GM20431 (cell line): ENCODE results near the gene CELA3B.
"Not testable (repeated sequence)": the region's sequence is repeated elsewhere in the genome, so short reads cannot be mapped to it uniquely, and the experiment has no call there.

ENCODE experiments used
- in situ Hi-C: fragments of 300-500 bp; cut with MseI, MboI; formaldehyde crosslinking; loops from one replicate; pipeline ENCODE4 v1.15.0; 2020; ENCODE audit warnings: low sequenced_read_pairs; ENCODE audit not compliant: unreplicated experiment

The CELA3B gene

DNA sequence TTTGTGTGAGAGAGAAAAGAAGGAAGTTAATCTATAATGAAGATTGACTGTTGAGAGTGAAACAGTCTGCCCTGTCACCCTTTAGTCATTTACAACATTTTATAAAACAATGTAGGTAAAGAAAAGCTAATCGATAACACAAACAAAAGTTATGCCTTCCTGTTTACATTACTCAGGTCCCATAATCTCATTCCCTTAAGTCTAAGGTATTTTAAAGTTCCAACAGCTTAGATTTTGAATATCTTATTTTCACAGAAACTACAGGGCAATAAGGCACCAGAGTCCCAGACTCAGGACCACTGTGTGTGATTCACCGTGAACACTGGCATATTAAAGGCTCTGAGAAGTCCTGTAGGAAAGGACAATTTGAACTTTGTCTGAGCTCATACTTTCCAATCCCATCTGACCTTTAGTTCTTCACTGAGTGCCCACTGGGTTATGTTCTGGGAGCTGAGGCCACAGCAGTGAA lies 3.8 kb upstream of the CELA3B start:
- in situ Hi-C loops, result loop anchor here (25.0 kb wide), 1 partner anchor 311 kb away; the partner anchor contains the start of gene RAP1GAP

DNA sequence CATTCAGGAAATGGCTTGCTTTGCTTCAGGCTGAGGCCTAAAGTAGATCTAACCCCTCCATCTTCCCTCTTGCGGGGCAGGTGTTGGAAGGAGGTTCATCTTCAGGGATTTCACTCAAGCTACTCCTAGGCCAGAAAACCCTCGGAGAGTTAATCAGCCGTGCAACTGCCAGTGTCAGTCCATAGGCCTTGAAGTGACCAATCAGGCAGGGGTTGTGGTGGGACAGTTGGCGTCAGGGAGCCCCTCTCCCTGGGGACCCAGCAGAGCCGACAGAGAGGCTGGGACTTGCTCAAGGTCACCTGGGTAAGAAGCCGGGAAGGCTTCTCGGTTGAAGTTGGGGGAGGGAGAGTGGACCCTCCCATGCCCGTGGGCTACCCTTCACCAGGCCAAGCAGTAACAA lies 2.9 kb upstream of the CELA3B start:
- in situ Hi-C loops, result loop anchor here (25.0 kb wide), 1 partner anchor 312 kb away; the partner anchor contains the start of gene RAP1GAP

DNA sequence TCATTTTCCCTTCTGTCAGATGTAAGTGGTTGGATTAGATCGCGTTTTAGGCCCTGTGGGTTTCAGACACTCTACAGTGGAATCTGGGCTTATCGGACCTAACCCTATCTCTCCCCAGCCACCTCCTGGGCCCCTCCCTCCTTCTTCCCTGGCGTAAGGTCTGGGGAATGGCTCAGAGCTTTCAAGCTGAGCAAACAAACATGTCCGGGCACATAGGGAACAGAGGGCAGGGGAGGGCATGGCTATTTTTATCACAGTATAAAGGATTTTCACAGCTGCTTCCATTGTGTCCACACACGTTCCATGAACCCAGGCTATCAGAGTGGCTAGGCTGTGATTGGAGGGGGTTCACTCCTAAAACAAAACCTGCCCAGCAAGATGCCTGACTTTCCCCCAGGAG lies 2.1 kb upstream of the CELA3B start:
- in situ Hi-C loops, result loop anchor here (25.0 kb wide), 1 partner anchor 312 kb away; the partner anchor contains the start of gene RAP1GAP

DNA sequence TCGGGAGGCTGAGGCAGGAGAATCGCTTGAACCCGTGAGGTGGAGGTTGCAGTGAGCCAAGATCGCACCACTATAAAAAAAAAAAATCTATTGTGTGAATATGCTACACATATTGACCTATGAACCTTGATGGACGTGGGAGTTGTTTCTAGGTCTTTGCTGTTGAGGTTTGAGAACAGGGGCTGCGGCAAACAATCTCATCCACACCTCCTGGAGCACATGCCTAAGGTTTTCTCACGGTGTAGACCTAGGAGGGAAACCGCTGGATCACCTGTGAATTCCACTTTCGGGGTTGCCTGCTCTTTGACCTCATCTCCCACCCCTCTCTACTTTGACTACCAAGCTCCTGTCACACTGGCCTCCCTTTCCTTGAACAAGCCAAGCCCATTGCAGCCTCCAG lies 1.5 kb upstream of the CELA3B start:
- in situ Hi-C loops, result not testable (repeated sequence)

DNA sequence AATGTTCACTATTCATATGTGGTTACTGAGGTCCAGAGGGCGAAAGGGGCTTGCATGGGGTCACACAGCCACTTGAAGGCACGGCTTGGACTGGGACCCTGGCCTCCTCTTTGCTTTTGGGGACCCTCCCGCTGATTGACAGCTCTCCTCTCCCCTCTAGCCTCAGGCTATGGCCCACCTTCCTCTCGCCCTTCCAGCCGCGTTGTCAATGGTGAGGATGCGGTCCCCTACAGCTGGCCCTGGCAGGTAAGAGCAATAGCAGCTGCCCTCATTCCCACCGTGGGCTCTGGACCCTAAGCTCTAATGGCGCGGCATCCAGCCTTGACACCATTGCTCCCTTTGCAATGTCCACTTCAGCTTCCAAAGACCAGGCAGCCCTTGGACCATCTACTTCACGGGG lies 1.4 kb downstream of the CELA3B start:
- in situ Hi-C loops, result not testable (repeated sequence)

DNA sequence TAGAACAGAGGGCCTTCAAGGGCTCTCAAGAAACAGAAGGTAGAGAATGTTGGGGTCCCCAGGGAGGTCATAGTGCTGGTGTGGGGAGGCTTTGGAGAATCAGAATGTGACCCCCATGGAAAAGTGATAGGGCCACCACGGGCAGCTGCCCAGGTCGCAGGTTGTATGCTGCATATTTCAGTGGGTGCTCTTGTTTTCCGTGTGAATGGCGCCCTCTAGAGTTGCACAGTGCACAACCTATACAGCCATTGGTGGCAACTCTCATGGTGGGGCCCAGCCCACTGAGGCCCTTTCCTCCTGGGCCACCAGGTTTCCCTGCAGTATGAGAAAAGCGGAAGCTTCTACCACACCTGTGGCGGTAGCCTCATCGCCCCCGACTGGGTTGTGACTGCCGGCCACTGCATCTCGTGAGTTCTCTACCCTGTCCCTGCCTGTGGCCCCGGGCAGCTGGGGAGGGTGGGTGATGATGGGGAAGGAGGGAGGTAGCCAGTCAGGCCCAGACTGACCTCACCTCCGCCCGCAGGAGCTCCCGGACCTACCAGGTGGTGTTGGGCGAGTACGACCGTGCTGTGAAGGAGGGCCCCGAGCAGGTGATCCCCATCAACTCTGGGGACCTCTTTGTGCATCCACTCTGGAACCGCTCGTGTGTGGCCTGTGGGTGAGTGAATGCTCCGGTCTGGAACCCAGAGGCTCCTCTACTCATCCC lies 3.8 kb downstream of the CELA3B start:
- in situ Hi-C loops, result not testable (repeated sequence)

DNA sequence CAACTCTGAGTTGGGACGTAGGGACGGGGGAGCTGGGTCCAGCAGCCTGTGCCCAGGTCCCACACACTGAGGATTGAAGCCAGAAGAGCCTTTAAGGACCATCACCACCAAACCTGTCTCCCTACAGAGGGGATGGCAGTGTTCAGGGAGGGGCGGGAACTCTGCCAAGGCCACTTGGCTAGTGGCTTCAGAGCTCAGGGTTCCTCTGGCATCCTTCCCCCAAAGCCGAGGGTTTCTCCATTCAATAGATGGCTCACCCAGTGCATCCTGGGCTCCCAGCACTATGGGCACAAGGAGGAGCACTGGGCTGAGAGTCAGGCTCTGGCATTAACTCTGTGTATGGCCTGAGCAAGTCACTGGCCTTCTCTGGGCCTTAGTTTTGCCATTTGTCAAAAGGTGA lies 4.4 kb downstream of the CELA3B start:
- in situ Hi-C loops, result not testable (repeated sequence)

DNA sequence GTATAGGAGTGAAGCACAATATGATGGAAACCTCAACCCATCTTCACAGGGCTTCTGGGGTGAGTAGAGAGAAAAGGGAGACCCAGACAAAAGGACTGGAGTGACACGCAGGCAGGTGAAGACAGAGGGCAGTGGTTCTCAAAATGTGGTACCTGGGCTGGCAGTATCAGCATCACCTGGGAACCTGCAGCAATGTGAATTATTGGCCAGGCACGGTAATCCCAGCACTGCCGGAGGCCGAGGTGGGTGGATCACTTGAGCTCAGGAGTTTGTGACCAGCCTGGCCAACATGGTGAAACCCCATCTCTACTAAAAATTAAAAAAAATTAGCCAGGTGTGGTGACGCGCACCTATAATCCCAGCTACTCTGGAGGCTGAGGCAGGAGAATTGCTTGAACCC lies 5.3 kb downstream of the CELA3B start:
- in situ Hi-C loops, result not testable (repeated sequence)

DNA sequence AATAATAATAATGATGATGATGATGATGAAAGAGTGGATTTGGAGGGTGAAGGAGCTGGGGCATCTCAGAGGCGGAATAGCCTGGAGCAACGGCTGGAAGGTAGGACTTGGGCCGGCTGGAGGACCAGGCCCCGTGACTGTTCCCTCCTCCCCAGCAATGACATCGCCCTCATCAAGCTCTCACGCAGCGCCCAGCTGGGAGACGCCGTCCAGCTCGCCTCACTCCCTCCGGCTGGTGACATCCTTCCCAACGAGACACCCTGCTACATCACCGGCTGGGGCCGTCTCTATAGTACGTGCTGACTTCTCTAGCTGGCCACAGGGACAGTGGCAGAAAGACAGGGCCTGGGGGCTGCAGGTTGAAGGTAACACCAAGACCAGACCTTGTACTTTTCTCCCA lies 6.7 kb downstream of the CELA3B start:
- in situ Hi-C loops, result not testable (repeated sequence)

DNA sequence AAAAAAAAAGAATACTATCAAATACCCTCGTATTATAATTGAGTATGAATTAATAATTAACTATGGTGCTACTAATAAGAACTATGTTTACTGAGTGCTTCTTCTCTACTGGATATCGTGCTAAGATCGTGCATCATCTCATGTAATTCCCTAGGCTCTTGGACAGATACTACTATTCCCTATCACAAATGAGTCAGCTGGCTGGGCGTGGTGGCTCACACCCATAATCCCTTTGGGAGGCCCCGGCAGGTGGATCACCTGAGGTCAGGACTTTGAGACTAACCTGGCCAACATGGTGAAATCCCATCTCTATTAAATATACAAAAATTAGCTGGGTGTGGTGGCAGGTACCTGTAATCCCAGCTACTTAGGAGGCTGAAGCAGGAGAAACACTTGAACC lies 9.1 kb downstream of the CELA3B start:
- in situ Hi-C loops, result not testable (repeated sequence)

DNA sequence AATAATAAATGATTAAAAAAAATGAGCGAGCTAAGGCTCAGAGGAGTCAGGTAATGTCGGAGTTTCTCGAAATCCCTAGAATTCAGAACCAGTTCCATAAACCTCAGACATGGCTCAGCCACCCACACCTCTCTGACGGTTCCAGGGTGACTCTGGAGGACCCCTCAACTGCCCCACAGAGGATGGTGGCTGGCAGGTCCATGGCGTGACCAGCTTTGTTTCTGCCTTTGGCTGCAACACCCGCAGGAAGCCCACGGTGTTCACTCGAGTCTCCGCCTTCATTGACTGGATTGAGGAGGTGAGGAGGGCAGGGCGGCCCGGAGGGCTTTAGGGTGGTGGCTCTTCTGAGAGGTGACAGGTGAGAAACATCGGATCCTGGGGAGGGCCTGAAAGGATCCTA lies 9.6 kb downstream of the CELA3B start:
- in situ Hi-C loops, result not testable (repeated sequence)

DNA sequence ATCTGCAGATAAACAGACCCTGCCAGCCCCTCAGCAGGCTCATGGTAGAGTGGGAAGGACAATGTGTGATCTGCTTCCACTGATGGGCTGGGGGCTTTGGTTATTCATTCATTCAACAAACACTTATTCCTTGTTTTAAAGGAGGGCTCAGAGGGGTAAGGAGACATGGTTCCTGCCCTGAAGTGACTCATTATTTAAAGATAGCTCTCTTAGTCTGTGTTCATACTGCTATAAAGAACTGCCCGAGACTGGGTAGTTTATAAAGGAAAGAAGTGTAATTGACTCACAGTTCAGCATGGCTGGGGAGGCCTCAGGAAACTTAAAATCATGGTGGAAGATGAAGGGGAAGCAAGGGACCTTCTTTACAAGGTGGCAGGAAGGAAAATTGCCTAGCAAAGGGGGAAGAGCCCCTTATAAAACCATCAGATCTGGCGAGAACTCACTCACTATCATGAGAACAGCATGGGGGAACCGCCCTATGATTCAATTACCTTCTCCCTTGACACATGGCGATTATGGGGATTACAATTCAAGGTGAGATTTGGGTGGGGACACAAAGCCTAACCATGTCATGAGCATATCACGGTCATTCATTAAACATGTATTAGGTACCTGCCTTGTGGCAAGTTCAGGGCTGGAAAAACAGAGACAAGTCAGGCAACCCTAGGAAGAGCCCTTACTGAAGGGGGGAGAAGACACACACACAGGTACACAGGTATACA lies 13.0 kb downstream of the CELA3B start:
- in situ Hi-C loops, result not testable (repeated sequence)

DNA sequence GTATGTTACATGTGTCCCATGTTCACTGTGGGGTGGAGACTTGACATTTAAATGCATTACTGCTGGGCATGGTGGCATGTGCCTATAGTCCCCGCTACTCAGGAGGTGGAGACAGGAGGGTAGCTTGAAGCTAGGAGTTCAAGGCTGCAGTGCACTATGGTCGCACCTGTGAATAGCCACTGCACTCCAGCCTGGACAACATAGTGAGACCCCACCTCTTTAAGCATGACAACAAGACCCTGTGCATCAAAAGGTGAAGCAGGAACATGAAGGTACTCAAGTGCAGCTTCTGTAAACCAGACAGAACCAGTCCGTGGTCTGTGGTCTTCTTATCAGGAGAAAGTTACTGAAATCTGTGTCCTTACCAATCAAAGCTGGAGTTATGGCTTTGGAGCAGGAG lies 15.4 kb downstream of the CELA3B start:
- in situ Hi-C loops, result not testable (repeated sequence)

DNA sequence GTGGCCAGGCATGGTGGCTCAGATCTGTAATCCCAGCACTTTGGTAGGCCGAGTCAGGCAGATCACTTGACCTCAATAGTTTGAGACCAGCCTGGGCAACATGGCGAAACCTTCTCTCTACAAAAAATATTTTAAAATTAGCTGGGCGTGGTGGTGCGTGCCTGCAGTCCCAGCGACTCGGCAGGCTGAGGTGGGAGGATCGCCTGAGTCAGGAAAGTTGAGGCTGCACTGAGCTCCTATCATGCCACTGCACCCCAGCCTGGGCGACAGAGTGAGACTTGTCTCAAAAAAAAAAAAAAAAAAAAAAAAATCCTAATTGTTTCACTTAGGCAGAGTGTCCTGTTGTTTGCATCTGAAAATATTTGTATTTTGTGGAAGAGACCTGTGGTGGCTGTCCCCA lies 17.9 kb downstream of the CELA3B start:
- in situ Hi-C loops, result not testable (repeated sequence)

DNA sequence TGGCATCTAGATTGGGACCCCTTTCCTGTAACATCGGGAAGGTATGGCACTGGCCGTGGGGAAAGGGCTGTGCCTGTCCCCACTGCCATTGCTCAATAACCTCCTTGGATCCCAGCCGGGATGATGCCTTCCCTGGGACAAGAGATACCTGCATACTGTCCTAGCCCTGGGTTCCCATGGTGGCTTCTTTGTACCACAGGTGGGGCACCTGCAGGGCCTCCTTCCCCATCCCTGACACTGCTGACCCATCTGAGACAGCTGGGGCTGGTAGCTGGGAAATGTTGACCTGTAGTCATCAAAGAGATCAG lies 19.8 kb downstream of the CELA3B start:
- in situ Hi-C loops, result not testable (repeated sequence)

DNA sequence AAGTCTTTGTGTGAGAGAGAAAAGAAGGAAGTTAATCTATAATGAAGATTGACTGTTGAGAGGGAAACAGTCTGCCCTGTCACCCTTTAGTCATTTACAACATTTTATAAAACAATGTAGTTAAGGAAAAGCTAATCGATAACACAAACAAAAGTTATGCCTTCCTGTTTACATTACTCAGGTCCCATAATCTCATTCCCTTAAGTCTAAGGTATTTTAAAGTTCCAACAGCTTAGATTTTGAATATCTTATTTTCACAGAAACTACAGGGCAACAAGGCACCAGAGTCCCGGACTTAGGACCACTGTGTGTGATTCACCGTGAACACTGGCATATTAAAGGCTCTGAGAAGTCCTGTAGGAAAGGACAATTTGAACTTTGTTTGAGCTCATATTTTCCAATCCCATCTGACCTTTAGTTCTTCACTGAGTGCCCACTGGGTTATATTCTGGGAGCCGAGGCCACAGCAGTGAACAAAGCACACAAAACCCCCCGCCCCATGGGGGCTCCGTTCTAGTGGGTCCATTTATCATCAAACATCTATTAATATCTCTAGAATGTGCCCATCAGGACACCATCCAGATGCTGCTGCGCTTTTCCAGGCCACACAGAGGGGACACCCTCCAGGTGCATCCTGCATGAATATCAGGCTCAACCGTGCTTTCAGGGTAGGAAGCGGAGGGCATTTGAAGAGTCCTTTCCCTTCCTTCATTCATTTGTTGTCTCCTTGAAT lies 21.2 kb downstream of the CELA3B start:
- in situ Hi-C loops, result not testable (repeated sequence)

DNA sequence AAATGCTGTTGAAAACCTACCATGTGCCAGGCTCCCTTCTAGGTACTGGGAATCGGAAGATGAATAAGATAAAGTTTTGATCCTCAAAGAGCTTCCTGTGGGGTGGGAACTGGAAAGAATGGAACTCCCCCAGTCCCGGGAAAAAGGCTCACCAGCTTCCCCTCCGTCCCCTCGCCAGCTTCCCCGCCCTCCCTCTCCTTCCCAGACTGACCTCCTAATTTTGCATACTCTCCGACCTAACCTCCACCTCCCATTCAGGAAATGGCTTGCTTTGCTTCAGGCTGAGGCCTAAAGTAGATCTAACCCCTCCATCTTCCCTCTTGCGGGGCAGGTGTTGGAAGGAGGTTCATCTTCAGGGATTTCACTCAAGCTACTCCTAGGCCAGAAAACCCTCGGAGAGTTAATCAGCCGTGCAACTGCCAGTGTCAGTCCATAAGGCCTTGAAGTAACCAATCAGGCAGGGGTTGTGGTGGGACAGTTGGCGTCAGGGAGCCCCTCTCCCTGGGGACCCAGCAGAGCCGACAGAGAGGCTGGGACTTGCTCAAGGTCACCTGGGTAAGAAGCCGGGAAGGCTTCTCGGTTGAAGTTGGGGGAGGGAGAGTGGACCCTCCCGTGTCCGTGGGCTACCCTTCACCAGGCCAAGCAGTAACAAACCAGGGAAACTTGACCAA lies 21.9 kb downstream of the CELA3B start:
- in situ Hi-C loops, result not testable (repeated sequence)

DNA sequence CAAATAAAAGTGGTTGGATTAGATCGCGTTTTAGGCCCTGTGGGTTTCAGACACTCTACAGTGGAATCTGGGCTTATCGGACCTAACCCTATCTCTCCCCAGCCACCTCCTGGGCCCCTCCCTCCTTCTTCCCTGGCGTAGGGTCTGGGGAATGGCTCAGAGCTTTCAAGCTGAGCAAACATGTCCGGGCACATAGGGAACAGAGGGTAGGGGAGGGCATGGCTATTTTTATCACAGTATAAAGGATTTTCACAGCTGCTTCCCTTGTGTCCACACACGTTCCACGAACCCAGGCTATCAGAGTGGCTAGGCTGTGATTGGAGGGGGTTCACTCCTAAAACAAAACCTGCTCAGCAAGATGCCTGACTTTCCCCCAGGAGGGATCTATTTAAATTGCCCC lies 22.8 kb downstream of the CELA3B start:
- in situ Hi-C loops, result not testable (repeated sequence)

DNA sequence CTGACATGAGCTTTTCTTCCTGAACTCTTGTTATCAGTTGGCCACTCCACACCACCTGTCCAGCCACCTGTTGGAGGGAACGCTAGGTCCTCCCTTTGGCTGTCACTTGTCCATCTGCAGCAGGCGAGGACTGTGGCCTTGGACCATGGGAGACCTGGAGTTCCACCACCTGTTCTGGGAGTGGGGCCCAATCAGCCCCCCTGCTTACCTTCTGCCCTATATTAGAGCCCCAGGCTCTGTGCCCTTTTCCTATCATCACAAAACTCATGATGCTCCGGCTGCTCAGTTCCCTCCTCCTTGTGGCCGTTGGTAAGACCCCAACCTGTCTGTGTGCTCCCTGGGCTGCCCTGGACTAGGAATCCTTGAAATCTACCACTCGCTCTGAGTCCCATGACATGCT lies 24.6 kb downstream of the CELA3B start, which contains the start of gene CELA3A:
Gene CELA3A (plus strand): TSS at position 249 of the 400 bp plus-strand sequence. CDS start 18 bp downstream, at position 267.
- in situ Hi-C loops, result no loop called here

DNA sequence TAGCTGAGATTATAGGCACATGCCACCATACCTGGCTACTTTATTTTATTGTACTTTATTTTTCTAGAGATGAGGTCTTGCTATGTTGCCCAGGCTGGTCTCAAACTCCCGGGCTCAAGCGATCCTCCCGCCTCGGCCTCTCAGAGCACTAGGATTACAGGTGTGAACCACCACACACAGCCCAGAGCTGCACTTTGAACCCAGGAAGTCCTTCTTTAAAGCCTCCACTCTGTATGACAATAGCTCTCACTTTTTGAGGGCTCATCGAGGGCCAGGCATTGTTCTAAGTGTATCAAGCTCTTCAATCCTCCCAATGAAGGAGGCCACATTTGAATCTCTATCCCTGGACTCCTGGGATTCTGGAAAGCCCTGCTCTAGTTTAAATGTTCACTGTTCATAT lies 25.6 kb downstream of the CELA3B start:
- in situ Hi-C loops, result not testable (repeated sequence)
